Measurements from ENCODE around the gene SNN.

- TF ChIP-seq POLR2AphosphoS5 (IDR thresholded peaks at IDR 0.05; ENCODE audit: low read depth, low read length) = no peak
- no peak for TF ChIP-seq TAF1 (IDR thresholded peaks at IDR 0.05; ENCODE audit: borderline replicate concordance, insufficient read depth, low read length)
Observed at GRCh38 chr16:11667824-11668622, at the start of gene SNN.

Data from PFSK-1 (cell line).